T-helper 2 cell treated with Interferon-gamma antibody and Interleukin-4, amounts not matched to agents 5 μg/mL and 100 μg/mL, for 36 hours (primary cell): ENCODE data around the gene CCDC88A.
"Not testable (repeated sequence)": the region's sequence is repeated elsewhere in the genome, so short reads cannot be mapped to it uniquely, and the experiment has no call there.

Experiments used
- DNase-seq: peaks from one replicate; pipeline ENCODE4 v3.0.0; 2021; ENCODE audit warnings: low spot score
- H3K27ac Mint-ChIP-seq: one replicate; pipeline ENCODE4 v1.8.0; 2021; ENCODE audit warnings: mild to moderate bottlenecking, mixed read lengths
- H3K27me3 Mint-ChIP-seq: one replicate; pipeline ENCODE4 v1.8.0; 2021; ENCODE audit warnings: low read depth, mixed read lengths
- H3K36me3 Mint-ChIP-seq: one replicate; pipeline ENCODE4 v1.8.0; 2021; ENCODE audit warnings: low read depth, mixed read lengths
- H3K4me1 Mint-ChIP-seq: one replicate; pipeline ENCODE4 v1.8.0; 2021; ENCODE audit warnings: low read depth, mixed read lengths
- H3K4me3 Mint-ChIP-seq: one replicate; pipeline ENCODE4 v1.8.0; 2022; ENCODE audit warnings: mild to moderate bottlenecking, moderate library complexity, mixed read lengths
- H3K9me3 Mint-ChIP-seq: one replicate; pipeline ENCODE4 v1.8.0; 2021; ENCODE audit warnings: mixed read lengths

The CCDC88A gene, protein sequence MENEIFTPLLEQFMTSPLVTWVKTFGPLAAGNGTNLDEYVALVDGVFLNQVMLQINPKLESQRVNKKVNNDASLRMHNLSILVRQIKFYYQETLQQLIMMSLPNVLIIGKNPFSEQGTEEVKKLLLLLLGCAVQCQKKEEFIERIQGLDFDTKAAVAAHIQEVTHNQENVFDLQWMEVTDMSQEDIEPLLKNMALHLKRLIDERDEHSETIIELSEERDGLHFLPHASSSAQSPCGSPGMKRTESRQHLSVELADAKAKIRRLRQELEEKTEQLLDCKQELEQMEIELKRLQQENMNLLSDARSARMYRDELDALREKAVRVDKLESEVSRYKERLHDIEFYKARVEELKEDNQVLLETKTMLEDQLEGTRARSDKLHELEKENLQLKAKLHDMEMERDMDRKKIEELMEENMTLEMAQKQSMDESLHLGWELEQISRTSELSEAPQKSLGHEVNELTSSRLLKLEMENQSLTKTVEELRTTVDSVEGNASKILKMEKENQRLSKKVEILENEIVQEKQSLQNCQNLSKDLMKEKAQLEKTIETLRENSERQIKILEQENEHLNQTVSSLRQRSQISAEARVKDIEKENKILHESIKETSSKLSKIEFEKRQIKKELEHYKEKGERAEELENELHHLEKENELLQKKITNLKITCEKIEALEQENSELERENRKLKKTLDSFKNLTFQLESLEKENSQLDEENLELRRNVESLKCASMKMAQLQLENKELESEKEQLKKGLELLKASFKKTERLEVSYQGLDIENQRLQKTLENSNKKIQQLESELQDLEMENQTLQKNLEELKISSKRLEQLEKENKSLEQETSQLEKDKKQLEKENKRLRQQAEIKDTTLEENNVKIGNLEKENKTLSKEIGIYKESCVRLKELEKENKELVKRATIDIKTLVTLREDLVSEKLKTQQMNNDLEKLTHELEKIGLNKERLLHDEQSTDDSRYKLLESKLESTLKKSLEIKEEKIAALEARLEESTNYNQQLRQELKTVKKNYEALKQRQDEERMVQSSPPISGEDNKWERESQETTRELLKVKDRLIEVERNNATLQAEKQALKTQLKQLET (N-terminal part only)

DNA sequence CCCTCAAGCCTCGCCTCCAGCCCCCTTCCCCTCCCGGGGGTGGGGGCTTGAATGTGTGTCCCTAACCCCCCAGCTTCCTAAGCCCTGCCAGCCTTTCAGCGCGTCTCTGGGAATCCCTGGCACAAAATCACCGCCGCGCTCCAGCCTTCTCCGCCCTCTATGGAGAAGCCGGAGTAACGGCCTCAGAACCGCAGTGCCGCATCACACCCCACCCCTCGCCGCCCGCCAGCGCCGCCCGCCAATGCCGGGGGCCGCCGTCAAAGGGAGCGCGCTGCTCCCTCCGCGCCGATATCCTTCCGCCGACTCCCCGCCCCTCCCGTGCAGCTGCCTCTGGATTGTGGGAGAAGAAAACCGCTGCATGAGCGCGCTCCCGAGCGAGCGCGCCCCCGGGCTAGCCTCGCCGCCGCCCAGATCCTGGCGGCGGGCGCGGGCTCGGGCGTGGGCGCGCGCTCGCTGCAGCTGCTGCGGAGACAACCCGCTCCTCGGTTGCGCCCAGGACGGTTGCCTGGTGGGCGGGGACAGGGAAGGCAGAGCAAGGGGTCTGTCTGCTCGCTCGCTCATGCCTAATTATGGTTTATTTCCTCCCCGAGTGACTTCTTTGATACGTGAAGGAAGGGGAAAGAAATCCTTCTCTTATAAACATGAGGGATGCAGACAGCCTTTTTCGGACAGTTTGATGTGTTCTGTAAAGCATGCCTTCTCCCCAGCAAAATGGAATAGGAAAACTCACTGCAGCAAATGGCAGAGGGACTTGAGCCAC is at the start of gene CCDC88A:
CCDC88A (minus strand) TSS at position 178 of the 760 bp plus-strand sequence. CDS start 777 bp downstream, outside the sequence.
- Mint-ChIP-seq H3K9me3 (no peaks in the 10 kb centered on the region), H3K4me3 (peak within 1 kb of the TSS; percentile 85), H3K27ac (peak within 1 kb of the TSS; percentile 76), H3K27me3 (peaks cover 25% of the 10 kb centered on the region), H3K4me1 (peaks cover 27% of the 10 kb centered on the region), H3K36me3 (no peaks in the 10 kb centered on the region)
- DNase-seq: peak; percentile 90

DNA sequence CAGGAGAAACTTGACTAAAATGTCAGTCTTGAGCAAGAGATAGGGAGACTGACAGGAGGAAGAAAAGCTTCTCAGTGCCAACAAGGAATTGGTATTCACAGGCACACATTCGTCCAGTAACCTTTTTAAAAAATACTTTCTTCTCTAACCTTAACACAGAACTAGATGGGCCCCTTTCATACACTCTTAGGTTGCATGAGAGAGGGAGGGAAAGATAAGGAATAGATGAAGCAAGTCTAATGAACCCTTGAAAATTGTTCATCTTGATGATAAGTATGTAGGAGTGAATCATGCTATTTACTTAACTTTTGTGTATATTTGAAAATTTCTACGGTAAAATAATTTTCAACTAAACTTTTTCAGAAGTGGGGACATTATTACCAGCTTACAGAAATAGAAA is 42.0 kb upstream of the CCDC88A start:
- Mint-ChIP-seq H3K36me3 (no peaks in the 10 kb centered on the region), H3K4me1 (no peaks in the 10 kb centered on the region), H3K4me3 (no peak overlapping the region), H3K27me3 (peaks cover 9% of the 10 kb centered on the region), H3K9me3 (no peaks in the 10 kb centered on the region), H3K27ac (no peak overlapping the region)
- DNase-seq: no peak

DNA sequence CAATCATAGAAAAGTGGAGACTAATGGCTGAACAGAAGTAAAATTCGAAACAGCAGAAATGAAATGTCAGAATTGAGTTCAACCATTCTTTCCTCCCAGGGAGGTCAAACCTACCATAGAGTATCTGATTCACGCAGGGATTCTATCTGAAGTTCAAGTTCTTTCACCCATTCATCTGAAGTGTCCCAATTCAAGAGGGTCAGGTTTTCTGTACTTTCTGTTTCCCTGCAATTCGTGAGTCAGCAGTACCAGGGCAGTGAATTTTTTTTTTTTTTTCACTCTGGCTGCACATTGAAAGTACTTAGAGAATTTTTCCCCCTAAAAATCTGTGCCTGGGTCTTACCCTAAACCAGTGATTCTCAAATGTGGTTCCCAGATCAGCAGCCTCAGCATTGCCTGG is 40.9 kb upstream of the CCDC88A start:
- no peaks in the 10 kb centered on the region for H3K36me3 Mint-ChIP-seq
- no peak for DNase-seq

DNA sequence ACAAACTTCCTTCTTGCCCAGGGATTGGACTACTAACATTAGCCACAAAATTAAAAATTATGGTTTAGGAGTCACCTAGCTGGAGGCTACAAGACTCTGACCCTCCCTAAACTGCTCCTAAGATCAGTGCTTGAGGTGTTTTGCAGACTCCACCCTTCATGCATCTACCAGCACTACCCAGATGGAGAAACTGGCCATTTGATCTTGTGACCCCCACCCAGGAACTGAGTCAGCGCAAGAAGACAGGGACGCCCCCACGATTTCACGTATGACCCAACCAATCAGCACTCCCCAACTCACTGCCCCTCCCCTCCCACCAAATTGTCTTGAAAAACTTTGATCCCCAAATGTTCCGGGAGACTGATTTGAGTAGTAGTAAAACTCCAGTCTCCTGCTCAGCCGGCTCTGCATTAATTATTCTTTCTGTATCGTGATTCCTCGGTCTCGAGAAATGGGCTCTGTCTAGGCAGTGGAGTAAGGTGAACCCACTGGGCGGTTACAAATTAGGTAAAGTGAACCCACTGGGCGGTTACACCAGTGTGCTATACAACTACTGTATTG is 40.1 kb upstream of the CCDC88A start:
- Mint-ChIP-seq H3K36me3 (no peaks in the 10 kb centered on the region), H3K4me1 (no peaks in the 10 kb centered on the region), H3K4me3 (no peak overlapping the region), H3K9me3 (no peaks in the 10 kb centered on the region), H3K27ac (no peak overlapping the region), H3K27me3 (peaks cover 8% of the 10 kb centered on the region)
- DNase-seq: no peak

More for the DNA sequence above, 40.9 kb upstream of the CCDC88A start:
- H3K4me1 Mint-ChIP-seq: no peaks in the 10 kb centered on the region
- H3K27ac Mint-ChIP-seq: no peak overlapping the region
- H3K9me3 Mint-ChIP-seq: no peaks in the 10 kb centered on the region
- peaks cover 9% of the 10 kb centered on the region for H3K27me3 Mint-ChIP-seq
- H3K4me3 Mint-ChIP-seq: no peak overlapping the region

DNA sequence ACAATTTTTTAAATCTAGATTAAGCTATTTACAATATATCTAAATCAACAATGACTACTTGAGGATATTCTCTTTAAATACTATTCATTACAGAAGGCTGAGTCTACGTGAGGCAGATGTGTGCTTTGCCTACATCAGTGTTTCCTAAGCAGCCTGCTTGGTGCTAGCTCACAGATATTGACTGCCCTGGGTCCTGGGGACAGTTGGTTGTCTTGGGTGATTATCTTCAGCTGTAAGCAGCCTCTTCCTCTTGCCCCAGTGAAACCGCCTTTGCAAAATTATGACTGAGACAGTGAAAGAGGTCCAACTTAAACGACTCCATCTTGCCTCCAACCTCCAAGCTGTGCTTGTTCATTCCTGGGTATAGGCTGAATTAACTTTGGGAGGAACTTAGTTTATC is 39.6 kb upstream of the CCDC88A start:
- no peak overlapping the region for H3K27ac Mint-ChIP-seq
- no peaks in the 10 kb centered on the region for H3K9me3 Mint-ChIP-seq
- no peak overlapping the region for H3K4me3 Mint-ChIP-seq
- H3K27me3 Mint-ChIP-seq: peaks cover 7% of the 10 kb centered on the region
- no peaks in the 10 kb centered on the region for H3K4me1 Mint-ChIP-seq
- no peak for DNase-seq
- H3K36me3 Mint-ChIP-seq: no peaks in the 10 kb centered on the region

DNA sequence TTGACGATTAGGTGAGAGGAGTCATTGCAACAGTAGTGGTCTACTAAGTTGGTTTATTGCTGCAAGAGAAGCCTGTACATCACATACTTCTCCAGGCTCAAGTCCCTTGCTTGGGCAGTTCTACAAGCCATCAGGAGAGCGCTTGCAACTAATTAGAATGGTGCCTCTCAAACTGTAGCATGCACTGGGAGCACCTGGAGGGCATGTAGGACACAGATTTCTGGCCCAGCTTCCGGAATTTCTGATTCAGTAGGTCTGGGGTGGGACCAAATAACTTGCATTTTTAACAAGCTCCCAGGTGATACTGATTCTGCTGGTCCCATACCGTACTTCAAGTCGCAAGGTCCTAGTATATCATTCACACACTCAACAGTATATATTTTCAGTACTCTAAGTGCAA is 34.5 kb upstream of the CCDC88A start:
- Mint-ChIP-seq H3K36me3 (no peaks in the 10 kb centered on the region), H3K9me3 (no peaks in the 10 kb centered on the region), H3K27me3 (no peaks in the 10 kb centered on the region), H3K4me3 (no peak overlapping the region), H3K4me1 (no peaks in the 10 kb centered on the region), H3K27ac (no peak overlapping the region)
- DNase-seq: no peak

DNA sequence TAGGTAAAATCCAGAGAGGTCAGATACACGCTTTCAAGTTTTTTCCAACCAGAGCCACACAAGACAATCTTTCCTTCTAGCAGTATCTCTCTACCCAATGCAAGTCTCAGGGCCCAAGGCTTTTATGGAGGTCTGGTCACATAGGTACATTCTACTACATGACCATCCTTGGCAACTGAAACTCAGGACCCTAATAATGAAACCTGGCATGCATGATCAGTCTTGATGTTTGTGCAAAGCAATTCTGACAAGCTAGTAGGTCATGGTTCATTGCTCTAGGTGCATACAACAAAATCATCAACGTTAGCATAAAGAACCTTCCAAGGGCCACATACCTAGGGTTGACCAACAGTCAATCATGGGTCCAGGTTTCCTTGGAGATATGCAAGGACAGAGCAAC is 33.2 kb upstream of the CCDC88A start:
- Mint-ChIP-seq H3K4me3 (no peak overlapping the region), H3K27ac (no peak overlapping the region), H3K4me1 (no peaks in the 10 kb centered on the region), H3K9me3 (no peaks in the 10 kb centered on the region), H3K27me3 (no peaks in the 10 kb centered on the region), H3K36me3 (no peaks in the 10 kb centered on the region)
- DNase-seq: no peak

DNA sequence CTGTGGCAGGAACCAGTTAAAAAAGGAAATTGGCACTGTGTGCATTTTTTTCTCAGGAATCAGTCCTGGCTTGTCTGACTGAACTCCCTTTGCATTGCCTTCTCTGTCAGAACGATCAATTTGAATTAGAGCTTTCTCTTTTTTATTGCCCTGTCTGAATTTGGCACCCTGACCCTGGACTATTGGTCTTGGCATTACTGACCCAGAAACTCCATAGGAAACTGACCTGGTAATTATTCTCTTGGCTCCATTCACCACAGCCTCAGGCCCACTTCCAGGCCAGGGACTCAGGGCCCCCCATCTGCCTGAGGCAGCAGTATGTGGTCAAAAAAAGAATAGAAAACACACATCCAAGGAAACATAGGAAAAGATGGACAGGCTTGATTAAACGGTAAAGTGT is 32.0 kb upstream of the CCDC88A start:
- H3K27ac Mint-ChIP-seq: no peak overlapping the region
- no peaks in the 10 kb centered on the region for H3K4me1 Mint-ChIP-seq
- no peaks in the 10 kb centered on the region for H3K9me3 Mint-ChIP-seq
- no peak overlapping the region for H3K4me3 Mint-ChIP-seq
- no peaks in the 10 kb centered on the region for H3K27me3 Mint-ChIP-seq
- DNase-seq: no peak
- no peaks in the 10 kb centered on the region for H3K36me3 Mint-ChIP-seq

DNA sequence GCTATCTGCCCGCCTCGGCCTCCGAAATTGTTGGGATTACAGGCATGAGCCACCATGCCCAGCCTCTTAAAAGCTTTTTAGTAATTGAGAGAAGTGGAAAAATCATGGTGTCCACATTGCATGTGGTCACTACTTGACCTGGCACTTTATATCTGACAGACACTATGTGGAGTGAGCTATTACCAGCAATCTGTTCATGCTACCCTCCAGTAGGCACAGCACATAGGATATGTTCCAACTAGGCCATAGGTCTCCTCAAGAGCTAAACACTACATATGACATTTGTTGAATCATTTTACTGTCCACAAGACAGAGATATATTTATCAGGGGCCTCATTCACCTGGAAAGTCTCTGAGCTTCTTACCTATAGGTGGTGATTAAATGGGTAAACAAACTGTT is 30.4 kb upstream of the CCDC88A start:
- not testable (repeated sequence) for H3K4me3 Mint-ChIP-seq, H3K4me1 Mint-ChIP-seq, H3K9me3 Mint-ChIP-seq, DNase-seq, H3K36me3 Mint-ChIP-seq, H3K27ac Mint-ChIP-seq, H3K27me3 Mint-ChIP-seq

DNA sequence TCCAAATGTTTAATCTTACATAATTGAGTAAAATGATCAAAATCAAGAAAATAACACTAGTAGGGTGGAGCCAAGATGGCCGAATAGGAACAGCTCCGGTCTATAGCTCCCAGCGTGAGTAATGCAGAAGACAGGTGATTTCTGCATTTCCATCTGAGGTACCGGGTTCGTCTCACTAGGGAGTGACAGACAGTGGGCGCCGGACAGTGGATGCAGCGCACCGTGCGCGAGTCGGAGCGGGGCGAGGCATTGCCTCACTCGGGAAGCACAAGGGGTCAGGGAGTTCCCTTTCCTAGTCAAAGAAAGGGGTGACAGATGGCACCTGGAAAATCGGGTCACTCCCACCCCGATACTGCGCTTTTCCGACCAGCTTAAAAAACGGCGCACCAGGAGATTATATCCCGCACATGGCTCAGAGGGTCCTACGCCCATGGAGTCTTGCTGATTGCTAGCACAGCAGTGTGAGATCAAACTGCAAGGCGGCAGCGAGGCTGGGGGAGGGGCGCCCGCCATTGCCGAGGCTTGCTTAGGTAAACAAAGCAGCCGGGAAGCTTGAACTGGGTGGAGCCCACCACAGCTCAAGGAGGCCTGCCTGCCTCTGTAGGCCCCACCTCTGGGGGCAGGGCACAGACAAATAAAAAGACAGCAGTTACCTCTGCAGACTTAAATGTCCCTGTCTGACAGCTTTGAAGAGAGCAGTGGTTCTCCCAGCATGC is 22.5 kb upstream of the CCDC88A start:
- H3K4me1 Mint-ChIP-seq, H3K4me3 Mint-ChIP-seq, H3K27ac Mint-ChIP-seq, DNase-seq, H3K9me3 Mint-ChIP-seq, H3K36me3 Mint-ChIP-seq: not testable (repeated sequence)
- H3K27me3 Mint-ChIP-seq: peaks cover 13% of the 10 kb centered on the region

DNA sequence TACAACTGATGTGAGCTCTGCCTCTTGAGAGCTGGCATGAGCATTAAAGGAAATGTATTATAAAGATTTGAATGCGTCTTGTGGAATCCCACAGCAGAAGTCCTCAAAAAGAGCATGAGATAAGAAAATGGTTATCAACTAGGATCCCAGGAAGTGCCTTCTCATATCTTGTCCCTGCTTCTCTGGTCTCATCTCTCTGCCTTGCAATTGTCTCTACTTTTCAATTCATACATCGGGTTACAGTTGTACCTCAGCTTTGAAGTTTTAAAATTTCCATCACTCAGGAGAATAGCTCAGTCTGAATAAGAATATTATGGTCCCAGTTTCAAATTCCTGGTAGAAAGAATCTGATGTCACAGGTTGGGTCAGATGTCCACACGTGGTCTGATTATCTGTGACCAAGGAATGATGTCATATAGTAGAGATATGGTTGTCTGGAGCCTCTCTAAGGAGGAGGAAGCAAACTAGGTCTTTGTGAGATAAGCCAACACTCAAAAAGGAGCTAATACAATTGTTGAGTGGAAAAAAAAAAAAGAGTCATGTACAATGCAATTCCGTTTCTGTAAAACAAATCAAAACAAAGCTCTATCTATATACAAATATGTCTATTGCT is 21.7 kb upstream of the CCDC88A start:
- no peaks in the 10 kb centered on the region for H3K4me1 Mint-ChIP-seq
- no peak overlapping the region for H3K27ac Mint-ChIP-seq
- no peaks in the 10 kb centered on the region for H3K9me3 Mint-ChIP-seq

DNA sequence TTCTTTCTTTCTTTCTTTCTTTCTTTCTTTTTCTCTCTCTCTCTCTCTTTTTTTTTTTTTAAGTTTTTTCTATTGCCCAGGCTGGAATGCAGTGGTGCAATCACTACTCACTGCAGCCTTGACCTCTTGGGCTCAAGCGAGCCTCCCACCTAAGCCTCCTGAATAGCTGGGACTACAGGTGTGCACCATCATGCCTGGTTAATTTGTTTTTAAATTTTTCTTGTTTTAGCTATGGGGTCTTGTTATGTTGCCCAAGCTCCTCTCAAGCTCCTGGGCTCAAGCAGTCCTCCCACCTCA is 19.4 kb upstream of the CCDC88A start:
- Mint-ChIP-seq H3K27me3 (peaks cover 7% of the 10 kb centered on the region), H3K4me3 (no peak overlapping the region), H3K27ac (peak overlapping the region; percentile 31), H3K36me3 (no peaks in the 10 kb centered on the region), H3K9me3 (no peaks in the 10 kb centered on the region), H3K4me1 (no peaks in the 10 kb centered on the region)
- DNase-seq: no peak

More for the DNA sequence above, 21.7 kb upstream of the CCDC88A start:
- H3K27me3 Mint-ChIP-seq: peaks cover 13% of the 10 kb centered on the region
- H3K4me3 Mint-ChIP-seq: no peak overlapping the region
- DNase-seq: no peak
- no peaks in the 10 kb centered on the region for H3K36me3 Mint-ChIP-seq
